ENCODE measurements around the gene PAPPA.

GRCh38 chr9:116280529-116280928, 126.9 kb downstream of the PAPPA start:
- TF ChIP-seq CTCF (conservative IDR thresholded peaks at IDR 0.05 in 1 of 2, IDR thresholded peaks at IDR 0.05 in 1 of 2; ENCODE audit: extremely low read depth in 1 of 2, insufficient read depth in 1 of 2, low read depth in 1 of 2, low read length in 2 of 2): no peak
- no peak for TF ChIP-seq EZH2 (IDR thresholded peaks at IDR 0.05; ENCODE audit: borderline replicate concordance, low read length)

All from mammary epithelial cell (primary cell).